ENCODE measurements around the gene PTPRN2. TPM values are rescaled to one million over a fixed set of nuclear protein-coding genes. Genes with fewer than 3 reads are reported as not detected.
A peak's percentile ranks its signal among the peaks of the same experiment; 100 is the strongest.
"Not testable (repeated sequence)": the region's sequence is repeated elsewhere in the genome, so short reads cannot be mapped to it uniquely, and the experiment has no call there.

Gene PTPRN2
- total and polyA plus RNA-seq, 7 donors = 0.47 to 0.82 (median 0.51) TPM

GRCh38 chr7:157849726-157850125, 737.9 kb downstream of the PTPRN2 start:
- 76 to 90% (median 86%) methylated on average over 10 of the region's 10 CpGs for WGBS, 3 donors
- DNase-seq (no peak), ATAC-seq (no peak)
- TF ChIP-seq CTCF (IDR thresholded peaks at IDR 0.05) = no peak
- H3K27me3 ChIP-seq (ENCODE audit: insufficient read depth in 3 of 3, low read length in 2 of 3) = peaks cover 0 to 10% (median 0%) of the 10 kb centered on the region in 3 donors
- no peaks in the 10 kb centered on the region for H3K36me3 ChIP-seq (ENCODE audit: insufficient read depth in 1 of 2, low read depth in 1 of 2)
- H3K4me3 ChIP-seq = no peak overlapping the region
- no peak overlapping the region for H3K27ac ChIP-seq
- H3K4me1 ChIP-seq = no peaks in the 10 kb centered on the region
- intact Hi-C loops (cut with DNase I) = no loop called here
- H3K9me3 ChIP-seq = no peaks in the 10 kb centered on the region

GRCh38 chr7:157849341-157849596, 738.4 kb downstream of the PTPRN2 start:
- no peaks in the 10 kb centered on the region for H3K36me3 ChIP-seq (ENCODE audit: insufficient read depth in 1 of 2, low read depth in 1 of 2)
- no peaks in the 10 kb centered on the region for H3K4me1 ChIP-seq
- ATAC-seq = no peak
- H3K9me3 ChIP-seq = no peaks in the 10 kb centered on the region
- DNase-seq = peak in 1 of 2 donors; percentile 22
- intact Hi-C loops (cut with DNase I) = no loop called here
- no peak overlapping the region for H3K27ac ChIP-seq
- 69 to 83% (median 78%) methylated on average over 6 of the region's 6 CpGs for WGBS, 3 donors
- TF ChIP-seq CTCF (IDR thresholded peaks at IDR 0.05) = no peak
- no peak overlapping the region for H3K4me3 ChIP-seq
- peaks cover 0 to 10% (median 0%) of the 10 kb centered on the region in 3 donors for H3K27me3 ChIP-seq (ENCODE audit: insufficient read depth in 3 of 3, low read length in 2 of 3)

- no peak for TF ChIP-seq CTCF (IDR thresholded peaks at IDR 0.05)
- Histone ChIP-seq H3K27me3 (ENCODE audit: insufficient read depth in 3 of 3, low read length in 2 of 3) (peaks cover 0 to 10% (median 0%) of the 10 kb centered on the region in 3 donors), H3K27ac (no peak overlapping the region), H3K36me3 (ENCODE audit: insufficient read depth in 1 of 2, low read depth in 1 of 2) (no peaks in the 10 kb centered on the region), H3K9me3 (no peaks in the 10 kb centered on the region), H3K4me1 (no peaks in the 10 kb centered on the region), H3K4me3 (no peak overlapping the region)
- intact Hi-C loops (cut with DNase I) = no loop called here
- 84 to 90% (median 84%) methylated on average over 31 to 32 of the region's 32 CpGs for WGBS, 3 donors
- no peak for ATAC-seq
- DNase-seq = peak in 1 of 2 donors; percentile 28
Measured at GRCh38 chr7:157848508-157849340, 738.9 kb downstream of the PTPRN2 start.

- 77 to 84% (median 81%) methylated on average over 14 of the region's 14 CpGs for WGBS, 3 donors
- intact Hi-C loops (cut with DNase I) = not testable (repeated sequence)
Measured at GRCh38 chr7:157847756-157848487, 739.7 kb downstream of the PTPRN2 start.

GRCh38 chr7:157846746-157847145, 740.9 kb downstream of the PTPRN2 start:
- H3K4me3 ChIP-seq; H3K27ac ChIP-seq; intact Hi-C loops (cut with DNase I); H3K27me3 ChIP-seq (ENCODE audit: insufficient read depth in 3 of 3, low read length in 2 of 3); H3K36me3 ChIP-seq (ENCODE audit: insufficient read depth in 1 of 2, low read depth in 1 of 2); H3K9me3 ChIP-seq; H3K4me1 ChIP-seq; DNase-seq; ATAC-seq: not testable (repeated sequence)
- WGBS, 3 donors = 83 to 87% (median 84%) methylated on average over 12 of the region's 12 CpGs

More at GRCh38 chr7:157847756-157848487, 739.7 kb downstream of the PTPRN2 start:
- H3K4me3 ChIP-seq; H3K36me3 ChIP-seq (ENCODE audit: insufficient read depth in 1 of 2, low read depth in 1 of 2); ATAC-seq; H3K4me1 ChIP-seq; DNase-seq; H3K27ac ChIP-seq; H3K27me3 ChIP-seq (ENCODE audit: insufficient read depth in 3 of 3, low read length in 2 of 3); H3K9me3 ChIP-seq: not testable (repeated sequence)

All from psoas muscle (tissue), 8 donors.